Keratinocyte (primary cell): ENCODE results near the gene PPOX. TPM values are rescaled to one million over a fixed set of nuclear protein-coding genes. Genes with fewer than 3 reads are reported as not detected.

ENCODE experiments used
- DNase-seq: peaks from one replicate; pipeline ENCODE4 v3.0.0-alpha.2; 2011; ENCODE audit warnings: low read depth, missing footprints, low spot score
- FAIRE-seq: peaks from 2 replicates; lab custom pipeline; 2011; peaks lifted over from hg19 to GRCh38; lab: Jason Lieb, UNC
- H2AFZ ChIP-seq: 2 replicates; pipeline ENCODE4 v1.6.0; 2012; ENCODE audit warnings: low read length, control low read depth, inconsistent platforms; ENCODE audit not compliant: control insufficient read depth
- H3K27ac ChIP-seq: 2 replicates; pipeline ENCODE4 v1.5.1; 2011; ENCODE audit warnings: low read length; ENCODE audit not compliant: control insufficient read depth, insufficient read depth
- H3K27me3 ChIP-seq: 3 replicates; pipeline ENCODE4 v1.6.0; 2011; ENCODE audit warnings: low read length; ENCODE audit not compliant: control insufficient read depth, insufficient read depth; ENCODE audit errors: extremely low read depth
- H3K36me3 ChIP-seq, 2 experiments: 2 replicates in 1 of 2; 3 replicates in 1 of 2; pipeline ENCODE4 v1.5.1; 2011; ENCODE audit warnings: low read length in 2 of 2, mild to moderate bottlenecking in 1 of 2; ENCODE audit not compliant: control insufficient read depth in 2 of 2, insufficient read depth in 2 of 2; ENCODE audit errors: extremely low read depth in 1 of 2
- H3K4me1 ChIP-seq: 3 replicates; pipeline ENCODE4 v1.5.1; 2011; ENCODE audit warnings: low read length; ENCODE audit not compliant: control insufficient read depth, insufficient read depth; ENCODE audit errors: extremely low read depth
- H3K4me2 ChIP-seq: 3 replicates; pipeline ENCODE4 v1.6.0; 2011; ENCODE audit warnings: low read depth, low read length; ENCODE audit not compliant: control insufficient read depth, insufficient read depth; ENCODE audit errors: extremely low read depth
- H3K4me3 ChIP-seq, 3 experiments: fragments of 200-600 bp in 1 of 3; sonication (generic) in 1 of 3; 2 replicates in 2 of 3; 3 replicates in 1 of 3; pipeline ENCODE4 v1.5.1; 2011 to 2016; ENCODE audit warnings: low read length in 3 of 3, mild to moderate bottlenecking in 3 of 3, control low read depth in 2 of 3, inconsistent platforms in 1 of 3, low read depth in 1 of 3, mixed read lengths in 1 of 3, mixed run types in 1 of 3, moderate library complexity in 1 of 3; ENCODE audit not compliant: control insufficient read depth in 2 of 3, insufficient read depth in 2 of 3; ENCODE audit errors: extremely low read depth in 1 of 3
- H3K79me2 ChIP-seq: 2 replicates; pipeline ENCODE4 v1.6.0; 2012; ENCODE audit warnings: low read length; ENCODE audit not compliant: control insufficient read depth, insufficient read depth
- H3K9ac ChIP-seq: 3 replicates; pipeline ENCODE4 v1.6.0; 2011; ENCODE audit warnings: low read length; ENCODE audit not compliant: control insufficient read depth, insufficient read depth; ENCODE audit errors: extremely low read depth
- H3K9me1 ChIP-seq: 3 replicates; pipeline ENCODE4 v1.6.0; 2011; ENCODE audit warnings: low read length; ENCODE audit not compliant: control insufficient read depth, insufficient read depth; ENCODE audit errors: extremely low read depth
- H3K9me3 ChIP-seq: 2 replicates; pipeline ENCODE4 v1.5.1; 2012; ENCODE audit warnings: low read depth, low read length; ENCODE audit not compliant: control insufficient read depth
- H4K20me1 ChIP-seq: 3 replicates; pipeline ENCODE4 v1.6.0; 2011; ENCODE audit warnings: low read length; ENCODE audit not compliant: control insufficient read depth, insufficient read depth; ENCODE audit errors: extremely low read depth
- CTCF ChIP-seq, 3 experiments: IDR thresholded peaks in 1 of 3; conservative IDR thresholded peaks in 1 of 3; optimal IDR thresholded peaks in 1 of 3; 2 replicates in 2 of 3; 3 replicates in 1 of 3; pipeline versions ENCODE3 to v1.5.1; 2011; ENCODE audit warnings: low read length in 3 of 3, mild to moderate bottlenecking in 3 of 3, moderate library complexity in 2 of 3, control low read depth in 1 of 3, inconsistent platforms in 1 of 3; ENCODE audit not compliant: insufficient read depth in 2 of 3; ENCODE audit errors: extremely low read depth in 1 of 3
- EZH2 ChIP-seq: IDR thresholded peaks from one replicate; pipeline ENCODE4 v1.6.1; 2012; ENCODE audit warnings: inconsistent platforms, mild to moderate bottlenecking, low read length, moderate library complexity
- dilution Hi-C: fragments of 300-500 bp; cut with MboI; formaldehyde crosslinking; loops from one replicate; pipeline ENCODE4 v1.7.0; 2020; ENCODE audit warnings: low sequenced_read_pairs; ENCODE audit not compliant: extremely low pct_ligation_motif_present
- polyA plus RNA-seq, 5 experiments: library from polyadenylated mRNA; depleted of rRNA in 3 of 5; stranded (reverse) in 3 of 5; stranded (forward) in 1 of 5; unstranded in 1 of 5; fragments of >200 nt; gene quantifications; 1 replicate in 1 of 5; 2 replicates in 3 of 5; 3 replicates in 1 of 5; pipeline versions ENCODE4 v1.2.1 to v1.2.3, GENCODE V29; 2011 to 2012; ENCODE audit warnings: missing spikeins in 2 of 5, low read depth in 1 of 5, low replicate concordance in 1 of 5

Gene PPOX
- polyA plus RNA-seq, 1 donor (not counting 4 experiments of a cell fraction or from before 2014, with no cell fraction given): 17.1 TPM

DNA sequence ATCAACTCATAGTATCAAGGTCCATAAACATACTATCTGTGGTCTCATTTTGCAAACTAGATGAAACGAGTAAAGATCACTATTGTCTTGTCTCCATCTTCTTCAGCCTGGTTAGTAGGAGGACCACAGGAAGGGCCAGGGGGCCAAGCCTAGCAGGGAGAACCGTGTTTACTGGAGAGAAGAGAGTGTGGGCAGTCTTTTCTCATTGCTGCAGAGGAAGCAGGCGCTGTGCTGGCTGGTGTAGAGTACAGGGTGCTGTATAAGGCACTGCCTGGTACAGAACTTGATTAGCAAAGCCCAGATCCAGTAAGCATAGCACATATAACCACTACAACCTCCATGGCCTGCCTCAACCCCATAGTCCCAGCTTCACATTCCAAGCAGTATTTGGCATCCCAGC lies 21.1 kb downstream of the PPOX start:
- Histone ChIP-seq H3K9me3 (no peaks in the 10 kb centered on the region), H2AFZ (no peak overlapping the region), H4K20me1 (no peaks in the 10 kb centered on the region), H3K4me3 (no peak overlapping the region), H3K4me1 (peaks cover 6% of the 10 kb centered on the region), H3K9me1 (no peaks in the 10 kb centered on the region), H3K79me2 (no peaks in the 10 kb centered on the region), H3K9ac (no peak overlapping the region), H3K36me3 (no peaks in the 10 kb centered on the region), H3K27me3 (no peaks in the 10 kb centered on the region), H3K27ac (no peak overlapping the region), H3K4me2 (no peak overlapping the region)
- FAIRE-seq: no peak
- TF ChIP-seq CTCF (optimal IDR thresholded peaks at IDR 0.05 in 1 of 3, IDR thresholded peaks at IDR 0.05 in 1 of 3, conservative IDR thresholded peaks at IDR 0.05 in 1 of 3; ENCODE audit: extremely low read depth in 1 of 3, insufficient read depth in 2 of 3, low read length in 3 of 3) (no peak), EZH2 (no peak)
- DNase-seq: no peak
- dilution Hi-C loops: no loop called here

DNA sequence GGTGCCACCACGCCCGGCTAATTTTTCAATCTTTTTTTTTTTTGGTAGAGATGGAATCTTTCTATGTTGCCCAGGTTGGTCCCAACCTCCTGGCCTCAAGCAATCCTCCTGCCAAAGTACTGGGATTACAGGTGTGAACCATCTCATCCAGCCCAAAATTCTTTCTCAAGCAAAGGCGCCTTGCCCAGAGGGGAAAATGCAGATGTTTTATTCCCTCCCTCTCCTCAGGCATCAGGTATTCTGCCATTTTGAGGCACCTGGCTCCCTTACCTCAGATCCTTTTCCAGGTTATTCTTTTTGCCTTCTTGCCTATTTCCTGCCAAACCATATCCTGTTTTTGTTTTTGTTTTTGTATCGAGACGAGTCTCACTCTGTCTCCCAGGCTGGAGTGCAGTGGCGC lies 22.2 kb downstream of the PPOX start:
- FAIRE-seq: no peak

More for the DNA sequence above, 22.2 kb downstream of the PPOX start:
- no peak for TF ChIP-seq CTCF (optimal IDR thresholded peaks at IDR 0.05 in 1 of 3, IDR thresholded peaks at IDR 0.05 in 1 of 3, conservative IDR thresholded peaks at IDR 0.05 in 1 of 3; ENCODE audit: extremely low read depth in 1 of 3, insufficient read depth in 2 of 3, low read length in 3 of 3)
- no peak for TF ChIP-seq EZH2
- H3K79me2 ChIP-seq: no peaks in the 10 kb centered on the region
- no peak overlapping the region for H3K4me3 ChIP-seq
- H3K9ac ChIP-seq: no peak overlapping the region
- no peaks in the 10 kb centered on the region for H3K4me1 ChIP-seq
- H3K36me3 ChIP-seq: no peaks in the 10 kb centered on the region
- H2AFZ ChIP-seq: no peak overlapping the region
- no peaks in the 10 kb centered on the region for H3K27me3 ChIP-seq
- no peaks in the 10 kb centered on the region for H3K9me1 ChIP-seq
- H3K9me3 ChIP-seq: no peaks in the 10 kb centered on the region
- H3K4me2 ChIP-seq: no peak overlapping the region
- no peaks in the 10 kb centered on the region for H4K20me1 ChIP-seq
- dilution Hi-C loops: no loop called here
- DNase-seq: no peak
- no peak overlapping the region for H3K27ac ChIP-seq
